A673 (cell line): ENCODE data around the gene DGKD.

ENCODE experiments used
- EZH2 ChIP-seq: fragments of 200-600 bp; sonication (generic); IDR thresholded peaks from 2 replicates; pipeline ENCODE4 v1.6.1; 2017; ENCODE audit warnings: borderline replicate concordance, low read depth, mild to moderate bottlenecking, mixed read lengths, antibody characterized with exemption, low read length; ENCODE audit not compliant: poor library complexity, severe bottlenecking
- TF ChIP-seq, protein P1 (sequence below): fragments of 300-800, 200-600 bp; sonication (generic); conservative IDR thresholded peaks from 2 replicates; pipeline ENCODE4 v1.5.1; 2017; ENCODE audit warnings: low read depth, mild to moderate bottlenecking, antibody characterized with exemption, low read length, moderate library complexity, mixed read lengths

DNA sequence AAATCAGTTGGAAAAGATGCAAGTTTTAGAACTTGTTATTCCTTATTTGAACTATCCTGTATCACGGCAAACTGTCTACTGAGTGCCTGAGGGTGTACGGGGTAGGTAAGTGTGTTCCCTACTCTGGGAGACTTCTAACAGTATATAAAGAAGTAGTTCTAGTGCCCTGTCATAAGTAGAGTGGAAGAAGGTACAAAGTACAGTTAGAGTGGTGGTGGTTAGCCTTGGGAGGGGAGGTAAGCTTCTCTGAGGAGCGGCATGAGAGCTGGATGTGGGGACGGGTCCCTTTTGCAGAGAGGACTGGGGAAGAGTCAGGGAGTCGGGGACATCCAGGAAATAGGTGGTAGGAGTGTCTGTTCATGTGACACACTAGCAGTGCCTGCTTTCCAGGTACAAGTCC, 48.5 kb downstream of the DGKD start:
- TF ChIP-seq EZH2: no peak
- TF ChIP-seq, protein P1, sequence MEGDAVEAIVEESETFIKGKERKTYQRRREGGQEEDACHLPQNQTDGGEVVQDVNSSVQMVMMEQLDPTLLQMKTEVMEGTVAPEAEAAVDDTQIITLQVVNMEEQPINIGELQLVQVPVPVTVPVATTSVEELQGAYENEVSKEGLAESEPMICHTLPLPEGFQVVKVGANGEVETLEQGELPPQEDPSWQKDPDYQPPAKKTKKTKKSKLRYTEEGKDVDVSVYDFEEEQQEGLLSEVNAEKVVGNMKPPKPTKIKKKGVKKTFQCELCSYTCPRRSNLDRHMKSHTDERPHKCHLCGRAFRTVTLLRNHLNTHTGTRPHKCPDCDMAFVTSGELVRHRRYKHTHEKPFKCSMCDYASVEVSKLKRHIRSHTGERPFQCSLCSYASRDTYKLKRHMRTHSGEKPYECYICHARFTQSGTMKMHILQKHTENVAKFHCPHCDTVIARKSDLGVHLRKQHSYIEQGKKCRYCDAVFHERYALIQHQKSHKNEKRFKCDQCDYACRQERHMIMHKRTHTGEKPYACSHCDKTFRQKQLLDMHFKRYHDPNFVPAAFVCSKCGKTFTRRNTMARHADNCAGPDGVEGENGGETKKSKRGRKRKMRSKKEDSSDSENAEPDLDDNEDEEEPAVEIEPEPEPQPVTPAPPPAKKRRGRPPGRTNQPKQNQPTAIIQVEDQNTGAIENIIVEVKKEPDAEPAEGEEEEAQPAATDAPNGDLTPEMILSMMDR: no peak
